UCSD-AML1 (cell line): ENCODE measurements around the gene FOXA2.
"Not testable (repeated sequence)": the region's sequence is repeated elsewhere in the genome, so short reads cannot be mapped to it uniquely, and the experiment has no call there.

Experiments
- DNase-seq: peaks from one replicate; lab custom pipeline; 2025; ENCODE audit not compliant: unreplicated experiment; lab: John Stamatoyannopoulos, UW

FOXA2 gene

DNA sequence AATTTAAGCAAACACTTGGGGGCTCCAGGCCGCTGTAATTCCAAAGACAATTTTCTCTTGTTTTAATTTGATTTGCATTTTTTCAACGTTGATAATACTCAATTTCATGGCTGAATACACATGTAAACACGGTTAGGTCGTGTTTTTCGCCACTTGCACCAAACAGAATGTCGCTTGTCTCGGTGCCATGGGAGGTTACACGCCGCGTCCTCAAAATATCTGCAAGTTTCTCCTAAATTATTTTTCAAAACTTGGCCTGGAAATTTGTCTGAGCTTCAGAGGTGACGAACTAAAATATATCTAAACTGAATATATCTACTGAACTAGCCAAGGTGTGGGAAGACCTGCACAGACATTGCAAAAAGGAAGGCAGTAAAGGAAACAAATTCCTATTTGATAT, 15.0 kb downstream of the FOXA2 start:
- no peak for DNase-seq

DNA sequence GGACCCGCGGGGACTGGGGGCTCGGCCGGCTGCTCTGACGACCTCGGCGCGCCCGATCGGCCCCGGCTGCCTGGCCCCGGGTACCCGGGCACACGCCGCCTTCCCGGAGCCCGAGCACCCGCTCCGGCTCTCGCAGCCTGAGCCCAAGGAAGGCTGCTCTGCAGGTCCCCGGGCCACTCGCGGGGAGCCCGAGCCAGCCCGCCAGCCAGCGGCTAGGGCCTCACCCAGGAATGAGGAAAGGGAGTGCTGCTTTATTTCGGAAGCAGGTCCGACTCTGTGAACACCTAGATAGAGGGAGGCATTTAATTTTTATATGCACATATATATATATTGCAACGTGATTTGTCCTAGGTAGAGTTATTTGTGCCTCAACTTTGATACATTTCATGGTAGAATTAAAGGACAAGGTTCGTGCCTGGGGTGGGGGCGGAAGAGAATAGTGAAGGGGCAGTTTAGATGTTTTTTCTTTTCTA, 15.5 kb downstream of the FOXA2 start:
- DNase-seq, result no peak

DNA sequence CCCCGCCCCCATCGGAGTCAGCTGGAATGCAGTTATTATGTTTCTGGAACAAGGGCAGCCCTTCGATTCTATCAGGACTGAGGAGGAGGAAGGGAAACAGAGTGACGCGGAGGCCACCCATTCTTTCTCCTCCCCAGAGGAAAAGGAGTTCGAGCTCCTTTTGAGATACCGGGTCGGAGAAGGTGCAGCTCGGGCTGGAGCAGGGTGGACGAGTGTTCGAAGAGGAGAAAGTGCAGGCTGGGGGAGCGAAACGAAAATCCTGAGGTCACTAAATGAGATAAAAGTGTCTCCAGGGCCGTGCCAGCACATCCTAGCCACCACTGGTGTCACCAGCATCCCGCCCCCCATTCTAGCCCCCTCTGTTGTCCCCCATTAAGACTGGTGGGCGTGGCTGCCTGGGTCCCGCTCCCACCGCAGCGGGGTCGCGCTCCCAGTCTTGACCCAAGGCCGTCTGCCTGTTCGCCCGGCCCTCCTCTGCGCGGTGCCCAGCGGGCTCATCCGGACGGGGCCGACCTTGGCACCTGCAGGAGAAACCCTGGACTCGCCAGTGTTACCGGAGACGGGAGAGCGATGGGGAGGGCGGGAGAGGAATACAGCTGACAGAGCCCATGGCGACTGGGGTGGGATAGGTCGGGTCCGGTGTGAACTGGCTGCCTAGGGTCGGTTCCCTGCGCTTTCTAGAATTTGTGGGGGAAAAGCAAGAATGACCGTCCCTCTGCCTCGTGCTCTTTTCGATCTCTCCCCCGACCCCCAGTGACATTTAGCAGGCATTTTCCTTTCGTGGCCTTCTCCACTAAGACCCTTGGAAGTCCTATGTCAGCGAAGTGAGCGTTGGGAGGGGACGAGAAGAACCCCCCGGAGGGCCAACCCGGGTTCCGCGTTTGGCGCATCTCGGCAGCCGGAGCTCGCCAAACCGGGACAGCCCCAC, 16.2 kb downstream of the FOXA2 start:
- no peak for DNase-seq

DNA sequence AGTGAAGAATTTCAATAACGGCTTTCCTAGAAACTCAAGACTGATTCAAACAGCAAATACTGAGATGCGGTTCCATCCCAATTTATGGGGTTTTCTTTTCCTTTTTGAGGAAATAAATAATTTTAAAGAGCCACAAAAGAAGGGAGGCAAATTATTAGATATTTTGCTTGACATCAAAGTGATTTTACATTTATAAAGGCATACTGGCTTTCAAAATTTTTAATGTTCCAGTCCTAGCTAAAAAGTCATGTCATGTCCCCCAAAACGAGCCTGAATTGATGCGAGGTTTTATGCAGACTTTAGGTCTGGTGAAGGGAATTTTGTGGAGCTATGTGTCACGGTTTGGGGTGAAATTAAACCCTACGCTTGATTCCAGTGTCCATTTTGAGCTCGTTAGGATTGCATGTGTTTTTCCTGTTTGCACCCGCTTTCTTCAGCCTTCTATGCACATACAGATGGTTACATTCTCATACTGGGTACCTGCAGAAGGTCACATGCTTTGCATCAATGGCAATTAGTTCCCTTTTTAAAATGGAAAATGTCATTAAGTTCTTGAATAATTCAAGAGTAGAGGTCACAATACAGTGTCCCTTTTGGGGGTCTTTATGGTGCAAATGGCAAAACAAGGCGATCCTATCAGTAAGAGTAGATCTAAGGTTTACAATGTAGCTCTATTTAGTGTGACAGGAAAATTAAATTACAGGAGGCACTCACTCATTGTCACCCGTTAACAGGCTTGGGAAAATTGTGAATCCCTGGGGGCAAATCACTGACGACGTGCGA, 17.3 kb downstream of the FOXA2 start:
- no peak for DNase-seq

DNA sequence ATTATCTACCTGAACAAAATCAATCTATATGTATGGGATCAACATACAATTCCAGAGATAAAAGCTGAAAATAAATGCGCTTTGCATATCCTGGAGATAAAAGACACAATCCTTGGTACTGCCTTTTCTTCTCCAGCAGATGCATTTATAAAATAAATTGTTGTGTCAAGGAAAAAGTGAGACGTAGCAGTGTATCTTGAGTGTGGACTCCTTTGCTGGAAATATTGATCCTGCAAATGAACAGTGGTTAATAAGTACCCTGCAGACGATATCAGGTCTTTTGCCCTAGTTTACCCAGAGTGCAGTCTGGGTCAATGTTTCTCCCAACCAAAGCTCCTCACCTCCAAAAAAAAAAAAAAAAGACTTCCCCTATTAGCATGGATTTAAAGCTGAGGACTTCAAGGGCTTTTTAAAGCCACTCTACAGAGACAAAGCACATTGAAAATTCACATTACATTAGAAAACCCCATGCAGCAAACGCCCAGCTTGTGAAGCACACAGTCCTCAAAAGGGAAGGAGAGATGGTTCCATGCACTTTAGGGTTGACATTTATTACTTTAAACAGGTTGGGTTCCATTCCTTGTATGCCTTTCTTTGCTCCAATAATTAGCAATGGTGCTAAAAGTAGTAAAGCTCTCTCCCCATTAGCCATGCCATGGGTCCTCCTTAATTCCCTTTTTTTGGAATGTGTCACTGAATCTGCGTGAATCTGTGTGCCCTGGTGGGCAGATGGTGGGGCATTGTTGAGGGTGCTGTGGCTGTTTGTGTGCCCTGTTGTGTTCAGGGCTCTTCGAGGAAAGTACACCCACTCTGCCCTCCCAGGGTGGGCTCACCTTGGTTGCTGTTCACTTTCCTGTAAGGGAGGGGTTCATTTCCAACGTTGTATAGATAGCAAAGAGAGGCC, 21.1 kb downstream of the FOXA2 start:
- no peak for DNase-seq

DNA sequence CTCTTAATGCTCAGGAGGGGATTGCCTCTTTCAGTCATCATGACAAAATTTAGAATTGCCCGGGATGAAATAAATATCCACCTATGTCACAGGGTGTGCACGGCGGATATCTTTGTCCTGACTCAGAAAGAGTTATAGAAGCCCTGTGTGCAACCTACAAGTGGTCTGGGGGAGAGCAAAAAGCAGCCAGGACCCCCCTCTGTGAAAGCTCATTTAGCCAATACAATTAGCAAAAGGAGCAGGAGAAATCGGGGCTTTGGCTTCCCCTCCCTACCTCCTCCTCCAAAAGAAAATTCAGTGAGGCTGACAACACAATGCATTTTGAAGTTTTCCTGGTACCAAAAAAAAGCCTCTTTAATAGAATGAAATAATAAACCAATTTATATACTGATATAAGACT, 21.8 kb downstream of the FOXA2 start:
- DNase-seq, result no peak

DNA sequence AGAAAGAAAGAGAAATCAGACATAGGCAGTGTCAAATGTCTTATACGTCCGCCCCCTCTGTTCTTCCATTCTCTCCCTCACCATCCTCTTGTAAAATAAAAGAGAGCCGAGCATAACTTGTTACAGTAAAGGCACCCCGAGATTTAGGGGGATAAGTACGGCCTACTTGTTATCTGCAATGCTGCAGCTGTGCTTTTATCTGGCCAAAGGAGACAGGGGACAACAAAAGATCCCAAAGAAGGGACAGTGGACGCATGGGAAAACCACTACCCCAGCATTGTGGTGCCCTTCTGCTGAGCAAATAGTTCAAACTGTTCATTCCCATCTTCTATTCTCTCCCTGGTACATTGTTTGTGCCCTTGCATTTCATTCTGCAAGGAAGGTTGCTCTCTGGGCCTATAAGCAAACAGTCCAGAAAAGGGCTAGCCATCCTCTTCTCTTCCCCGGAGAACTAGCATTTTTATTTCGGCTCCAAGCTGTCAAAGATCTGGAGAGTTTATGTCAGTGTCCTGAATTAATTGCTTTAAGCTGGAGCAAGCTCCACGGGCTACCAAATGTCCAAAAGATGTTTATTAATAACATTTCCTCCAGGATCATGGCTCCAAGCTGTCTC, 22.3 kb downstream of the FOXA2 start:
- DNase-seq, result no peak

DNA sequence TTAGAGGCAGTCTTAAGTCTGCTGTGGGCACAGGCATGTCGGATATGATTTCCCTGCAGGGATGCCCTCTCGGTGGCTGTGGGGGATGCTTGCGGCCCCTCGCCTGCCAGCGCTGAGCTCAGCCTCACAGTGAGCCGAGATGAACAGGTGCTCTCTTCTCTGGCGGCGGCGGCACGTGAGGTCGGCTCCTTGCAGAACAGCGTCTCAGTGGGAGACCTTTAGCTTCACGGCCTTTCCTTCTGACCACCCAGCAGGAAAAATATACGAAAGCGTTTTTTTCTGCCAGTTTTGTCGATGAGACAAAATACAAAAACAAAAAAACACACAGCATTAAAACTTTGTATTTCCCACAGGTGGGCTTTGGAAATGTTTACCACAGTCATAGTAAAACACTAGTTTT, 23.6 kb downstream of the FOXA2 start:
- DNase-seq, result no peak

DNA sequence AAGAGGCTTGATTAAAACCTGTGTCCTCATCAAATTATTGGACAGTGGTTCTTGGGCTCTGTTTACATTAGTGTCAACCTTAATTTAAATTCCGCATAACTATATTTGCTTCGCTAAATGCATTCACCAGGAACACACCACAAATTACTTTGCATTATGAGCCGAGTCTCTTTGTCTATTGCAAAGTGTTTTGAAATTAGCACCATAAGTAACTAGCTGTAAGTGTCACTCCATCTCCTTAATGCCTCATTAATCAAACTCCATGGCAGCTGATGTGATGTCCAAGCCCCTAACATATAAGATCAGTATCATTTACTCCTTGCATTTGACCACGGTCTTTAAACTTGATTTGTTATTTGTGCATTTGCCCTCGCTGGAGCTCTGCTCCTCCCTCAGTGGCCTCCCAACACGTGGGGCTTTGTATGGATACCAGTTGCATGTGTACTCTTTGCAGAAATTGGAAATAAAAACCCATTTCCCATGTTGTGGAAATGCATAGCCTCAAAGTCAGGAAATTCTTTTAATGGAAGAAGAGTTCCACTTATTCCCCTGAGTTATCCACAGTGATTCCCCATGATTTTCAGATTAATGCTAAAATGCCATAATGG, 24.6 kb downstream of the FOXA2 start:
- DNase-seq, result no peak

DNA sequence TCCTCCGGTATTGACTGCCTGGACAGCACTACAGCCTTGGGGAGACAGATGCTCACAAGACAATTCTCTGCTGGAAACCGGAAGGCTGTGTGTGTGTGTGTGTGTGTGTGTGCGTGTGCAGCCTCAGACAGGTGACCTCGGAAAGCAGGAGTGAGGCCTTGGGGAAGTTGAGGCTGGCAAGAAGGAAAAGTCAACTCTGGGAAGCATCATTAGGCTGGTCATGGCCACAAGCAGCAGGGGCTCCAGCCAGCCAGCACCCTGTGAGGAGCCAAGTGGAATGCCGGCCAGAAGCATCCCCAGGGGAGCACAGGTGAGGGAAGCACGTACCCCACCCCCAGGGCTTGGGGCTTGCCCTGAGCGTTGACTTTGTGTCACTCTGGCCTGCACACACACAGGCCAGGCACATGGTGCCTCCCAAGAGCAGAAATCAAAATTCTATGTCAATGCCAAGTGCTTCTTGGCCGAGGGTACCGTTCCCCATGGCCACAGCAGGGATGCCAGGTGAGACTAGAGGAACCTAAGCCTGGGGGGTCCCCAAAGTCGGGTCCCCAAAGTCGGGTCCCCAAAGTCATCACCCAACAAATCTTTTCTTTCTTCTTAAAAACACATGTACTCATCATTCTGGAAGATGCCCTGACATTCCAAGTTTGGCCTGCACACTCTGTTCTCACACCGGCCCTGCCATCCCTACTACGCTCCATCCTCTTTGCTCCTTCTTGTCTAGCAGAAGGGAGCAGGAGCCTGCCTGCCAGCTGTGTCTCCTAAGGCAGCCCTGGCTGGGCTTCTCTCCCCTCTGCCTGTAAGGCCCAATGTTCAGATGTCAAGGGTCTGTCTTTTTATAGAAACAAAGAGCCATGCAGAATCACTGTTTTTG, 26.7 kb downstream of the FOXA2 start:
- DNase-seq, result no peak

DNA sequence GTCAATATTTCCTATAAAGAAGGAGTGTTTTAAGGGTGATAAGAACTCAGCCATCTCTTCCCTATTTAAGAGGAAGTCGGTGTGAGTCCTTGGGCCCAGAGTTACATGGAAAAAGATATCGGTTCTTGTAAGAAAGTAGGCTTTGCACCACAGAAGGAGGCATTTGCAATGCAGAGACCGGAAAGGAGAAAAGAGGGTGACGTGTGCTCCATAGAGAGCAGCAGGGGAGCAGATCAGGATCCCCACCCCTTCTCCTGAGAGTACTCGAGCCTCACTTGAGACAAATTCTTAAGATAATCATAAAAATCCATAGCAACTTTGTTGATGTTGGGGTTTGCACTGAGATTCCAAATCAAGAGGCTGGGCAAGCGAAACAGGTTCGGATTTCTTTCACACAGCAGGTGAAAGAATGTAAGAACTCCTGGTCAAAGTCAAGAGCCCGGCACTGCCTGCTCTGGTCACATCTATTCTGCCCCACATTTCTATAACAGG, 27.8 kb downstream of the FOXA2 start:
- DNase-seq, result peak; percentile 47

DNA sequence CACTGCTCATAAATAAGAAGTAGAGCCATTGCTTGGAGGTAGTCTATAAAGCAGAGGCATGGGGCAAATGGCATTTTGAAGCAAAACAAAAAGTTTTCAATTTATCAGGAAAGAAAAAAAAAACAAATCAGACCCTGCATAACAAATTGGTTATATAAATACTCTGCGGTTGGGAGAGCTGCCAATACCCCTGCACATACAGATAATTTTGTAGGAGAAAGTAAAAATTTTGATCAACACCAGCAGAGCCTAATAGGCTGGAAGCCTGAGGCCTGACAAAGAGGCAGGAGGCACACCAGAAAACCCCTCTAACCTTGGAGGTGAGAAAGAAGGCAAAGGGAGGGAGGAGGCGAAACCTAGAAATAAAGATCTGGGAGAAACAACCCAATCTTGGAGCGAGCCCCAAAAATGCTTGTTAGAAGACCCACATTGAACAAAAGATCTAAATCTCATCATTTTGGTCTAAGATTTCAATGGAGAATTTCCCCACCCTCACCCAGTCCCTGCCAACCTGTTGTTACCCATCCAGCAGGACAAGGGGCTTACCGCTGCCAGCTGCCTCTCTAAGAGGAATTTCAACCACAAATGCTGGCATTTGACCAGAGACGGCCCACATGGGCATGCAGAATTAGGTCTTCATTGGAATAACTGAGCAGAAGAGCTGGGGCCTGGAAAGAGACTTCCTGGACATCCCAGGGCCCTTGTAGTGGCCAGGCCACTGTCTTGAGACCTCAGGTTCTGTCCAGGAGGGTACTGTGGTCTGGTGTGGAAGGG, 28.4 kb downstream of the FOXA2 start:
- no peak for DNase-seq

DNA sequence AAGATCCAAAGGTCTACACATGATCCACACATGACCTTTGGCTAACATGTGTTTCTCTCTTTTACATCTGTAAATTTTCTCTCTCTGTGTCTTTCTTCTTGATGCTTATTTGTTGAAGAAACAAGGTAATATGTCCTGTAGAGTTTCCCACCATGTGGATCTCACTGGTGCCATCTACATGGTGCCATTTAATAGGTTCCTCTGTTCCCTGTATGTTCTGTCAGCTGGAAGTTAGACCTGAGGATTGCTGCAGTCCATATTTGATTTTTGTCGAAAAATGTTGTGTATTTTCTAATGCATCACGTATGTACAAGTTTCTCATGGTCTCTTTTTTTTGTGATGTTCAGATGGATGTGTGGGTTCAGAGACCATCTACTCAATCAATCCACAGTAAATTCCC, 30.0 kb downstream of the FOXA2 start:
- no peak for DNase-seq

DNA sequence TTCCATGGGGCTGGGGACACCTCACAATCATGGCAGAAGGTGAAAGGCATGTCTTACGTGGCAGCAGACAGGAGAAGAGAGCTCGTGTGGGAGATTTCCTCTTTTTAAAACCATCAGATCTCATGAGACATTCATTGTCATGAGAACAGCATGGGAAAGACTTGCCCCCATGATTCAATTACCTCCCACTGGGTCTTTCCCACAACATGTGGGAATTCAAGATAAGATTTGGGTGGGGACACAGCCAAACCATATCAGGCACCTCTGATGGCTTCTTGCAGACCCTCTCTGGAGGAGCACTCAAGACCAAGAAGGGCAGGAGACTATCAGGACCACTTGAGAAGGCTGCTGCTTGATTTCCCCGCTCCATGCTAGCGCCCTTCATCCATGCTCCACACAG, 33.9 kb downstream of the FOXA2 start:
- DNase-seq, result not testable (repeated sequence)

DNA sequence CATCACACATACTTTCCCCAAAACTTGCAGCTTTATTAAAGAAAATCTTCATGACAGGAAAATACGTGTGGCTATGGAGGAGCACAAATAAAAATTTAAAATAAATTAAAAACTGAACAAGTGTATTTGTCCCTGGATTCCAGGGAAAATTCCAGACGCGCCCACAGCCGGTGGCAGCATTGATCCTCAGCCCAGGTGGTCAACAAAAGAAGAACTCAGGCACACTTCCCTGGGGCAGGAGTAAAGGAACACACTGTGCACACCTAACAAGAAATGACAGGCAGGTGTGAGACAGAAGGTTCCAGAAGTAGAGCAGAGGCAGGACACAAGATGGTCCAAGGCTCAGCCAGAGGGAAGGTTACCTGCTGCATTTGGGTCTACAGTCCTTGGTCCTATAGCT, 36.3 kb downstream of the FOXA2 start:
- no peak for DNase-seq

DNA sequence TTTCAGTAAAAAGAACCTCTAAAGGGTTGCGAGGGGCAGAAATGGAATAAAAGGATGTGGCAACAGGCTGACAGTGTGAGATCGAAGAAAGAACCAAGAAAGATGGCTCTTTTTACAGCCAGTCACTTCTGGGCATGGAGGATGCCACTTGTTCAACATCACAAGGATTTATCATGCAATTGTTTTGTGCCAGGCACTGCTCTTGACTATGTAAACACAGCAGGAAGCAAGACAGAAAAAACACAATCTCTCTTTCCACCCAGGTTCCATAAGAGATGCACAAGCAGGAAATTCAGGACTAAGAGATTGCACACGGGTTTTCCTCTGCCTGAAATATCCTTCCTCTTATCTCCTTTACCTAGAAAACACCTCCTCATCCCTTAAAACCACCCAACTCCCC, 38.0 kb downstream of the FOXA2 start:
- no peak for DNase-seq

DNA sequence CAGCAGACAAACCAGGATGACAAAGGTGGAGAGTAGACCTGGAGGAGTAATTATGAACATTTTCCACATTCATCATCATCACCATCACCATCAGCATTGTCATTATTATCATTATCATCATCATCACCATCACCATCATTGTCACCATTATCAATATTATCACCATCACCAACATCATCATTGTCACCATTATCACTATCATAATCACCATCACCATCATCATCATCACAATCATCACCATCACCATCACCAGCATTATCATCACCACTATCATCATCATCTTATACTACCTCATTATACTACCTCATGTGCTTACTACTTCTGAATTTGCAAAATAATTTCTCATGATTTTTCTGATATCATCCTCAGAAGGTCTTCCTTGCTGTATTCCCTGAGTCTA, 39.3 kb downstream of the FOXA2 start:
- DNase-seq, result no peak

DNA sequence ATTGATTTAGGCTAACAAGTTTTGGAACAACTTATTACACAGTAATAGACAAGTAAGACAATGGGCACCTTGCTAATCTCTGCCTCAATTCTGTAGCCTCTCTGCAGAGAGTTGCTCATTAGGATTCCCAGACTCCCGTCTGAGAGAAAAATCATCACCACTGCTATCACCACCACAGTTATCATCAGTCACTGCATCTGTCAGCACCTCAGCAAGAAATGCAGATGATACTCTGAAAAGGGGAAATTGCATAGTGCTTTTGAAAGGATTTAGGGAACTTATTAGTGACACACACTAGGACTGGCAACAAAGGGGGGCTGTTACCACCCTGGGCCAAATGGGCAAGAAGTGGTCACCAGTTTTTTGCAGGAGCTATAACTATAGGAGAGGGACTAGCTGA, 39.9 kb downstream of the FOXA2 start:
- no peak for DNase-seq
